Osteoblast (primary cell): ENCODE data around the gene GAGE12G. TPM values are rescaled to one million over a fixed set of nuclear protein-coding genes. Genes with fewer than 3 reads are reported as not detected.
"Not testable (repeated sequence)": the region's sequence is repeated elsewhere in the genome, so short reads cannot be mapped to it uniquely, and the experiment has no call there.

Experiments
- DNase-seq: peaks from one replicate; pipeline ENCODE4 v3.0.0; 2011; ENCODE audit warnings: low spot score, mixed read lengths; ENCODE audit not compliant: insufficient read length; ENCODE audit errors: missing footprints
- H2AFZ ChIP-seq: 2 replicates; pipeline ENCODE4 v1.6.0; 2011; ENCODE audit warnings: mild to moderate bottlenecking, low read length
- H3K27ac ChIP-seq: 2 replicates; pipeline ENCODE4 v1.5.1; 2011; ENCODE audit warnings: mild to moderate bottlenecking, low read depth, low read length, moderate library complexity
- H3K27me3 ChIP-seq: 2 replicates; pipeline ENCODE4 v1.6.0; 2012; ENCODE audit warnings: mild to moderate bottlenecking, control low read depth, inconsistent platforms, low read length, moderate library complexity; ENCODE audit not compliant: insufficient read depth
- H3K36me3 ChIP-seq: 2 replicates; pipeline ENCODE4 v1.5.1; 2011; ENCODE audit warnings: mild to moderate bottlenecking, low read length, control low read depth, moderate library complexity; ENCODE audit not compliant: insufficient read depth
- H3K4me1 ChIP-seq: 2 replicates; pipeline ENCODE4 v1.5.1; 2011; ENCODE audit warnings: mild to moderate bottlenecking, low read length, control low read depth, moderate library complexity; ENCODE audit not compliant: insufficient read depth
- H3K4me2 ChIP-seq: 2 replicates; pipeline ENCODE4 v1.6.0; 2011; ENCODE audit warnings: mild to moderate bottlenecking, low read length; ENCODE audit not compliant: insufficient read depth
- H3K4me3 ChIP-seq: fragments of 200-600 bp; sonication (generic); 3 replicates; pipeline ENCODE4 v1.5.1; 2012; ENCODE audit warnings: mild to moderate bottlenecking, low read length, inconsistent platforms; ENCODE audit not compliant: insufficient read depth
- H3K79me2 ChIP-seq: 2 replicates; pipeline ENCODE4 v1.6.0; 2012; ENCODE audit warnings: mild to moderate bottlenecking, low read length, control low read depth, inconsistent platforms; ENCODE audit not compliant: insufficient read depth
- H3K9me3 ChIP-seq: 2 replicates; pipeline ENCODE4 v1.5.1; 2011; ENCODE audit warnings: low read depth, low read length, control low read depth
- H4K20me1 ChIP-seq: 2 replicates; pipeline ENCODE4 v1.6.0; 2012; ENCODE audit warnings: mild to moderate bottlenecking, low read length, control low read depth; ENCODE audit not compliant: insufficient read depth
- small RNA-seq: library from RNA; depleted of rRNA; stranded (forward); fragments of <200 nt; gene quantifications from one replicate; pipeline ENCODE3, GENCODE V24; 2012
- total RNA-seq: library from RNA; depleted of rRNA; stranded (reverse); fragments of >200 nt; gene quantifications from 2 replicates; pipeline ENCODE4 v1.2.3, GENCODE V29; 2012
- TF ChIP-seq, protein P1 (sequence below): IDR thresholded peaks from 2 replicates; pipeline ENCODE4 v1.5.1; 2011; ENCODE audit warnings: mild to moderate bottlenecking, low read depth, low read length, moderate library complexity; ENCODE audit errors: extremely low read depth

Gene GAGE12G
- total RNA-seq, 1 donor = not detected

DNA sequence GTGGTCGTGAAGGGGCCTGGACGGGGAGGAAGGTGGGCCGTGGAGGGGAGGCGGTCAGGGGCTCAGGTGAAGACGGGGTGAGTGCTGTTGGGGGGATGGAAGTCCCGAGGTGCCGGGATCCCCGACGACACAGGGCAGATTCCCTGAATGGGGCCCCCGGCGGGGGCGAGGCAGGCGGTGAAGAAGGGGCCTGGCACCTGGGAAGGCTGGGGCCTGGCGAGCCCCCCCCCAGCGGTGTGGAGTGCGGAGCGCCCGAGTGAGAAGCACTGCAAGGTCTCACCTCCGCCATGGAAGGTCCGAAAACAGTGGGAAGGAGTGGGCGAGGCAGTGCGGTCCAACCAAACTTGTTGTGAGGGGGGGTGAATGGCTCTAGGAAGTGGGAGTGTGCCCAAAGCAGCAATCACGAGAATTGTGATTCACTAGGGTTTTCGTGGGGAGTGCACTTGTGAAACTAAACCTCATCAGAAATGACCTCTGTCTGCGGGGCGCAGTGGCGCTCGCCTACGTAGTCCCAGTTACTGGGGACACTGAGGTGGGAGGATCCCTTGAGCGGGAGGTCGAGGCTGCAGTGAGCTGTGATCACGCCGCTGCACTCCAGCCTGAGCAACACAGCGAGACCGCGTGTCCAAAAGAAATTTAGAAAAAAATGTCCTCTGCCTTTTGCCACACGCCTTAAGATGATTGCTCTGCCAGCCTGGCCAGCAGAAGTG lies 19.7 kb downstream of the GAGE12G start:
- not testable (repeated sequence) for H3K36me3 ChIP-seq, DNase-seq, H3K4me1 ChIP-seq, H3K79me2 ChIP-seq, H3K9me3 ChIP-seq, H2AFZ ChIP-seq, H3K4me2 ChIP-seq, H3K4me3 ChIP-seq, H3K27me3 ChIP-seq, H4K20me1 ChIP-seq, H3K27ac ChIP-seq

- not testable (repeated sequence) for H2AFZ ChIP-seq, H3K36me3 ChIP-seq, H3K27me3 ChIP-seq, H4K20me1 ChIP-seq, H3K79me2 ChIP-seq, H3K9me3 ChIP-seq, H3K4me1 ChIP-seq, H3K4me2 ChIP-seq, DNase-seq, H3K4me3 ChIP-seq, H3K27ac ChIP-seq
These were observed 20.3 kb downstream of the GAGE12G start for GRCh38 chrX:49590488-49590887.

DNA sequence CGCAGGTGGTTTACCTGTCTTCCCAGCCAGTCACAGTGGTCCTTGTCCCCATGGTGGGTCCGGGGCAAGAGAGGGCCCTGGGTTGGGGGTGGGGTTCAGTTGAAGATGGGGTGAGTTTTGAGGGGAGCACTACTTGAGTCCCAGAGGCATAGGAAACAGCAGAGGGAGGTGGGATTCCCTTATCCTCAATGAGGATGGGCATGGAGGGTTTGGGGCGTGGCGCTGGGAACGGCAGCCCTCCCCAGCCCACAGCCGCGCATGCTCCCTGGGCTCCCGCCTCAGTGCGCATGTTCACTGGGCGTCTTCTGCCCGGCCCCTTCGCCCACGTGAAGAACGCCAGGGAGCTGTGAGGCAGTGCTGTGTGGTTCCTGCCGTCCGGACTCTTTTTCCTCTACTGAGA lies 28.5 kb downstream of the GAGE12G start, which contains the start of gene GAGE1:
Gene GAGE1, plus strand, starts transcription at position 301 of the 400 bp plus-strand sequence. CDS start 1,155 bp downstream, outside the sequence.
- not testable (repeated sequence) for H3K9me3 ChIP-seq, H3K4me2 ChIP-seq, H2AFZ ChIP-seq, H3K79me2 ChIP-seq, H3K27me3 ChIP-seq, H3K36me3 ChIP-seq, H3K27ac ChIP-seq, H3K4me3 ChIP-seq, H4K20me1 ChIP-seq, H3K4me1 ChIP-seq, DNase-seq

DNA sequence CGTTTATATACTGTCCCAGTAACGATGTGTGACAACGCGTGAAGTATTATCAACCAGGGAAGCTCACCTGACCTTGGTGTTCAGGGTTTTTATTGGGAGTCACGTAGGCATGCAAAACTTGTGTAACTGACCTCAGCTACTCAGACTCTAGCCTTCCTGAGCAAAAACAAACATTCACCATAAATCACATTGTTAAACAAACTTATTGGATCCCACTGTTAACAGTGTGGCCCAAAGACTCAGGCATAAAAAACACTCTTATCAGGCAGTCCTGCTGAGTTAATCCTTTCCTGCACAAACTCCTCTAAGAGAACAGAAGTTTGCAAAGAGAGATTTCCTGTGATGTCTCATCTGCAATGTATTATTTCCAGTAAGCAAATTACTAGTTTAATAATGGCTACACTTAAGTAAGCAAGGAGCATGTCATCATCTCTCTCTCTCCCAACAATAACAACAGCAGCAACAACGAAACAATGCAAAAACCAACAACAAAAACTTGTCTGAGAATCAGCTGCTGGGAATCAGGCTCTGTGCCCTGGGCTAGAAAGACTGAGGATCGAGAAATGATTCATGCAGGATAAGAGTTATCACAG lies 40.6 kb downstream of the GAGE12G start:
- H4K20me1 ChIP-seq = no peaks in the 10 kb centered on the region
- no peak overlapping the region for H3K27ac ChIP-seq
- H3K4me2 ChIP-seq = no peak overlapping the region
- H3K4me1 ChIP-seq = no peaks in the 10 kb centered on the region
- H3K27me3 ChIP-seq = no peaks in the 10 kb centered on the region
- no peak overlapping the region for H3K4me3 ChIP-seq
- TF ChIP-seq, protein P1, sequence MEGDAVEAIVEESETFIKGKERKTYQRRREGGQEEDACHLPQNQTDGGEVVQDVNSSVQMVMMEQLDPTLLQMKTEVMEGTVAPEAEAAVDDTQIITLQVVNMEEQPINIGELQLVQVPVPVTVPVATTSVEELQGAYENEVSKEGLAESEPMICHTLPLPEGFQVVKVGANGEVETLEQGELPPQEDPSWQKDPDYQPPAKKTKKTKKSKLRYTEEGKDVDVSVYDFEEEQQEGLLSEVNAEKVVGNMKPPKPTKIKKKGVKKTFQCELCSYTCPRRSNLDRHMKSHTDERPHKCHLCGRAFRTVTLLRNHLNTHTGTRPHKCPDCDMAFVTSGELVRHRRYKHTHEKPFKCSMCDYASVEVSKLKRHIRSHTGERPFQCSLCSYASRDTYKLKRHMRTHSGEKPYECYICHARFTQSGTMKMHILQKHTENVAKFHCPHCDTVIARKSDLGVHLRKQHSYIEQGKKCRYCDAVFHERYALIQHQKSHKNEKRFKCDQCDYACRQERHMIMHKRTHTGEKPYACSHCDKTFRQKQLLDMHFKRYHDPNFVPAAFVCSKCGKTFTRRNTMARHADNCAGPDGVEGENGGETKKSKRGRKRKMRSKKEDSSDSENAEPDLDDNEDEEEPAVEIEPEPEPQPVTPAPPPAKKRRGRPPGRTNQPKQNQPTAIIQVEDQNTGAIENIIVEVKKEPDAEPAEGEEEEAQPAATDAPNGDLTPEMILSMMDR = no peak
- H2AFZ ChIP-seq = no peak overlapping the region
- no peaks in the 10 kb centered on the region for H3K9me3 ChIP-seq
- no peaks in the 10 kb centered on the region for H3K79me2 ChIP-seq
- no peak for DNase-seq
- H3K36me3 ChIP-seq = no peaks in the 10 kb centered on the region

GRCh38 chrX:49618574-49618973 lies 48.4 kb downstream of the GAGE12G start:
- no peaks in the 10 kb centered on the region for H3K36me3 ChIP-seq
- no peaks in the 10 kb centered on the region for H3K79me2 ChIP-seq
- H3K27ac ChIP-seq = no peak overlapping the region
- H3K4me1 ChIP-seq = no peaks in the 10 kb centered on the region
- no peak overlapping the region for H2AFZ ChIP-seq
- no peaks in the 10 kb centered on the region for H4K20me1 ChIP-seq
- no peaks in the 10 kb centered on the region for H3K27me3 ChIP-seq
- TF ChIP-seq, protein P1 = no peak
- H3K4me3 ChIP-seq = no peak overlapping the region
- no peaks in the 10 kb centered on the region for H3K9me3 ChIP-seq
- H3K4me2 ChIP-seq = no peak overlapping the region
- DNase-seq = no peak

Small RNA genes within 50 kb of the gene (small RNA-seq; reads per million reads assigned to genes)
- gene GAGE12B = not detected

Other genes starting within 250 kb of the GAGE12G start
- gene GAGE12J, start 248.4 kb upstream of the GAGE12G start, total RNA-seq = not detected in 2 replicates
- not detected in 2 replicates for gene GAGE13, start 238.8 kb upstream of the GAGE12G start, total RNA-seq
- not detected in 2 replicates for gene GAGE12C, start 38.2 kb upstream of the GAGE12G start, total RNA-seq
- gene GAGE12D, start 28.7 kb upstream of the GAGE12G start, total RNA-seq = not detected in 2 replicates
- not detected in 2 replicates for gene GAGE12E, start 19.1 kb upstream of the GAGE12G start, total RNA-seq
- gene GAGE12F, start 9.6 kb upstream of the GAGE12G start, total RNA-seq = not detected in 2 replicates
- not detected in 2 replicates for gene GAGE12H, start 9.5 kb downstream of the GAGE12G start, total RNA-seq
- gene GAGE2A, start 19.1 kb downstream of the GAGE12G start, total RNA-seq = not detected in 2 replicates
- gene GAGE1, start 28.6 kb downstream of the GAGE12G start, total RNA-seq = not detected in 2 replicates
- not detected in 2 replicates for gene PAGE1, start 125.6 kb downstream of the GAGE12G start, total RNA-seq